Measurements from ENCODE around the gene FBXL13.
"Not testable (repeated sequence)": the region's sequence is repeated elsewhere in the genome, so short reads cannot be mapped to it uniquely, and the experiment has no call there.

Gene FBXL13

GRCh38 chr7:102806613-102807012 is 268.0 kb downstream of the FBXL13 start:
- Histone ChIP-seq H3K4me1 (ENCODE audit: control insufficient read depth in 5 of 5, insufficient read depth in 5 of 5, low read length in 5 of 5) (peaks cover 0 to 3% (median under 1%) of the 10 kb centered on the region in 5 donors), H3K27me3 (ENCODE audit: control insufficient read depth in 5 of 5, insufficient read depth in 4 of 5, low read length in 5 of 5) (no peaks in the 10 kb centered on the region), H3K27ac (ENCODE audit: low read depth, low read length) (no peak overlapping the region), H3K9ac (ENCODE audit: low read length in 5 of 5) (no peak overlapping the region), H3K36me3 (ENCODE audit: control insufficient read depth in 5 of 5, insufficient read depth in 5 of 5, low read length in 5 of 5) (peaks cover 0 to 11% (median 4%) of the 10 kb centered on the region in 5 donors), H3K9me3 (ENCODE audit: control insufficient read depth in 5 of 5, low read length in 5 of 5) (no peaks in the 10 kb centered on the region), H3K4me3 (ENCODE audit: low read depth in 1 of 5, low read length in 5 of 5) (no peak overlapping the region)

- not testable (repeated sequence) for H3K4me3 ChIP-seq (ENCODE audit: low read depth in 1 of 5, low read length in 5 of 5); H3K9me3 ChIP-seq (ENCODE audit: control insufficient read depth in 5 of 5, low read length in 5 of 5); H3K27me3 ChIP-seq (ENCODE audit: control insufficient read depth in 5 of 5, insufficient read depth in 4 of 5, low read length in 5 of 5); H3K4me1 ChIP-seq (ENCODE audit: control insufficient read depth in 5 of 5, insufficient read depth in 5 of 5, low read length in 5 of 5); H3K36me3 ChIP-seq (ENCODE audit: control insufficient read depth in 5 of 5, insufficient read depth in 5 of 5, low read length in 5 of 5); H3K9ac ChIP-seq (ENCODE audit: low read length in 5 of 5); H3K27ac ChIP-seq (ENCODE audit: low read depth, low read length)
These were observed 278.5 kb downstream of the FBXL13 start for GRCh38 chr7:102795987-102796595.

- not testable (repeated sequence) for H3K27ac ChIP-seq (ENCODE audit: low read depth, low read length); H3K9ac ChIP-seq (ENCODE audit: low read length in 5 of 5); H3K4me1 ChIP-seq (ENCODE audit: control insufficient read depth in 5 of 5, insufficient read depth in 5 of 5, low read length in 5 of 5); H3K4me3 ChIP-seq (ENCODE audit: low read depth in 1 of 5, low read length in 5 of 5); H3K9me3 ChIP-seq (ENCODE audit: control insufficient read depth in 5 of 5, low read length in 5 of 5); H3K27me3 ChIP-seq (ENCODE audit: control insufficient read depth in 5 of 5, insufficient read depth in 4 of 5, low read length in 5 of 5); H3K36me3 ChIP-seq (ENCODE audit: control insufficient read depth in 5 of 5, insufficient read depth in 5 of 5, low read length in 5 of 5)
These were observed 280.0 kb downstream of the FBXL13 start for GRCh38 chr7:102794567-102794966.

- H3K27ac ChIP-seq (ENCODE audit: low read depth, low read length), result not testable (repeated sequence)
These were observed 282.8 kb downstream of the FBXL13 start for GRCh38 chr7:102791831-102792230.

DNA sequence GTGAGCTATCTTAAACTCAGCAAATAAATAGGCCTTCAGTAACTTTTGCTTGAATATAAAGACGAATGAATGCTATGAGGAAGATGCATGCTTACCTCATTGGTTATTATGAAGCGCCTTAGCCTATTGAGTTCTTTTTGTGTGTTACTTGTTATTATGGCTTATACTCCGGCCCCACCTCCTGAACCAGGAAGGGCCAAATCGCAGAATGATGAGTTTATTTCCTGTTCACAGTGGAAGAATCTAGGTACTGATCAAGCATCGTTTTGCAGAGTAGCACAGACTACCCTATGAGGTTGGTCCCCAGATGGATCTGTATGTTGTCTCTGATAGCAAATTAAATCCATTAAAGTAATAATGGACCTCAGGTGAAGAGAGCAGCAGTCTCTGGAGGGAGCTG is 283.2 kb downstream of the FBXL13 start:
- not testable (repeated sequence) for H3K9ac ChIP-seq (ENCODE audit: low read length in 5 of 5); H3K4me3 ChIP-seq (ENCODE audit: low read depth in 1 of 5, low read length in 5 of 5); H3K27ac ChIP-seq (ENCODE audit: low read depth, low read length); H3K36me3 ChIP-seq (ENCODE audit: control insufficient read depth in 5 of 5, insufficient read depth in 5 of 5, low read length in 5 of 5); H3K27me3 ChIP-seq (ENCODE audit: control insufficient read depth in 5 of 5, insufficient read depth in 4 of 5, low read length in 5 of 5); H3K4me1 ChIP-seq (ENCODE audit: control insufficient read depth in 5 of 5, insufficient read depth in 5 of 5, low read length in 5 of 5); H3K9me3 ChIP-seq (ENCODE audit: control insufficient read depth in 5 of 5, low read length in 5 of 5)

More at GRCh38 chr7:102791831-102792230, 282.8 kb downstream of the FBXL13 start:
- not testable (repeated sequence) for H3K9me3 ChIP-seq (ENCODE audit: control insufficient read depth in 5 of 5, low read length in 5 of 5); H3K36me3 ChIP-seq (ENCODE audit: control insufficient read depth in 5 of 5, insufficient read depth in 5 of 5, low read length in 5 of 5); H3K4me1 ChIP-seq (ENCODE audit: control insufficient read depth in 5 of 5, insufficient read depth in 5 of 5, low read length in 5 of 5); H3K9ac ChIP-seq (ENCODE audit: low read length in 5 of 5); H3K27me3 ChIP-seq (ENCODE audit: control insufficient read depth in 5 of 5, insufficient read depth in 4 of 5, low read length in 5 of 5); H3K4me3 ChIP-seq (ENCODE audit: low read depth in 1 of 5, low read length in 5 of 5)

DNA sequence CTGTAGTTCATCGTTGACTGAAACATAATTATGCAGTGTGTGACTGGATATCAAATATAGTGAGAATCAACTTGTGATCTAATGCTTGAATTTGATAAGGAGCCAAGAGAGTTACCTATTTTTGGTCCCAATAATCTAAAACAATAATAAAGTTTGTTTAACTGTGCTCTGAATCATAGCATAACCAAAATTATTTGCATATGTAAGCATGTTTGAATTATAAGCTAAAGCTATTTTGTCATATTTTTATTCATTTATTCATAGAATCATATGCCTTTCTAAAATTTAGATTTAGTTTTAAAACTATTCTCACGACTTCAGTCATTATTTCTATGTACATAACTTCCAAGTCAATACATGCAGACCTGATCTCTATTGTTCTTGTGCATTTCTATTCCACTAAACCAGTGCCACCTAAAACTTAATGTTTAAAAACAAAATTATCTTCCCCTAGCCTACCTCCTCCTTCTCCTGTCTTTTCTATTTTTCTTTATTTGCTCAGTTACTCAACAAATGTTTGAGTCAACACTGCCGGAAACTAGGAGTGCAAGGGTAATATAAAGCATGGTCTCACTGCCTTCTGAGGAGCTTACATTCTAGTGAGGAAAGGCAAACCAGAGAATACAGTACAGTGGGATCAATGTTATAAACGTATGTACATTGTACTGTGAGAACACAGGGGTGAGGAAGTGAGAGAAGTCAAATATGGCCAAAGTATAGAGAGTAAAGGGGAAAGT is 284.1 kb downstream of the FBXL13 start:
- H3K9me3 ChIP-seq (ENCODE audit: control insufficient read depth in 5 of 5, low read length in 5 of 5); H3K36me3 ChIP-seq (ENCODE audit: control insufficient read depth in 5 of 5, insufficient read depth in 5 of 5, low read length in 5 of 5); H3K27me3 ChIP-seq (ENCODE audit: control insufficient read depth in 5 of 5, insufficient read depth in 4 of 5, low read length in 5 of 5); H3K9ac ChIP-seq (ENCODE audit: low read length in 5 of 5); H3K27ac ChIP-seq (ENCODE audit: low read depth, low read length); H3K4me3 ChIP-seq (ENCODE audit: low read depth in 1 of 5, low read length in 5 of 5); H3K4me1 ChIP-seq (ENCODE audit: control insufficient read depth in 5 of 5, insufficient read depth in 5 of 5, low read length in 5 of 5): not testable (repeated sequence)

DNA sequence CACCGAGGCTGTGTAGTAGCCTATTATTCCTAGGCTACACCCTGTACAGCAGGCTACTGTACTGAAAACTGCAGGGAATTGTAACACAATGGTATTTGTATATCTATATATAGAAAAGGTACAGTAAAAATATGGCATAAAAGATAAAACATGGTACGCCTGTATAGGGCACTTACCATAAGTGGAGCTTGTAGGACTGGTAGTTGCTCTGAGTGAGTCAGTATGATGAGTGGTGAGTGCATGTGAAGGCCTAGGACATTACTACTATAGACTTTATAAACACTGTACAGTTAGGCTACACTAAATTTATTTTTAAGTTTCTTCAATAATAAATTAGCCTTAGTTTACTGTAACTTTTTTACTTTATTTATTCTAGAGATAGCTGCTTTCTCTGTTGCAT is 285.8 kb downstream of the FBXL13 start:
- not testable (repeated sequence) for H3K27me3 ChIP-seq (ENCODE audit: control insufficient read depth in 5 of 5, insufficient read depth in 4 of 5, low read length in 5 of 5); H3K27ac ChIP-seq (ENCODE audit: low read depth, low read length); H3K9ac ChIP-seq (ENCODE audit: low read length in 5 of 5); H3K36me3 ChIP-seq (ENCODE audit: control insufficient read depth in 5 of 5, insufficient read depth in 5 of 5, low read length in 5 of 5); H3K4me1 ChIP-seq (ENCODE audit: control insufficient read depth in 5 of 5, insufficient read depth in 5 of 5, low read length in 5 of 5); H3K4me3 ChIP-seq (ENCODE audit: low read depth in 1 of 5, low read length in 5 of 5); H3K9me3 ChIP-seq (ENCODE audit: control insufficient read depth in 5 of 5, low read length in 5 of 5)

DNA sequence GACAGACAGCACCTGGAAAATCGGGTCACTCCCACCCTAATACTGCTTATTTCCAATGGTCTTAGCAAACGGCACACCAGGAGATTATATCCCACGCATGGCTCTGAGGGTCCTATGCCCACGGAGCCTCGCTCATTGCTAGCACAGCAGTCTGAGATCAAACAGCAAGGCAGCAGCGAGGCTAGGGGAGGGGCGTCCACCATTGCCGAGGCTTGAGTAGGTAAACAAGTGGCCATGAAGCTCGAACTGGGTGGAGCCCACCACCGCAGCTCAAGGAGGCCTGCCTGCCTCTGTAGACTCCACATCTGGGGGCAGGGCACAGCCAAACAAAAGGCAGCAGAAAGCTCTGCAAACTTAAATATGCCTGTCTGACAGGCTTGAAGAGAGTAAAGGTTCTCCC is 293.7 kb downstream of the FBXL13 start:
- not testable (repeated sequence) for H3K4me1 ChIP-seq (ENCODE audit: control insufficient read depth in 5 of 5, insufficient read depth in 5 of 5, low read length in 5 of 5); H3K27ac ChIP-seq (ENCODE audit: low read depth, low read length); H3K36me3 ChIP-seq (ENCODE audit: control insufficient read depth in 5 of 5, insufficient read depth in 5 of 5, low read length in 5 of 5); H3K9ac ChIP-seq (ENCODE audit: low read length in 5 of 5); H3K4me3 ChIP-seq (ENCODE audit: low read depth in 1 of 5, low read length in 5 of 5); H3K27me3 ChIP-seq (ENCODE audit: control insufficient read depth in 5 of 5, insufficient read depth in 4 of 5, low read length in 5 of 5); H3K9me3 ChIP-seq (ENCODE audit: control insufficient read depth in 5 of 5, low read length in 5 of 5)

DNA sequence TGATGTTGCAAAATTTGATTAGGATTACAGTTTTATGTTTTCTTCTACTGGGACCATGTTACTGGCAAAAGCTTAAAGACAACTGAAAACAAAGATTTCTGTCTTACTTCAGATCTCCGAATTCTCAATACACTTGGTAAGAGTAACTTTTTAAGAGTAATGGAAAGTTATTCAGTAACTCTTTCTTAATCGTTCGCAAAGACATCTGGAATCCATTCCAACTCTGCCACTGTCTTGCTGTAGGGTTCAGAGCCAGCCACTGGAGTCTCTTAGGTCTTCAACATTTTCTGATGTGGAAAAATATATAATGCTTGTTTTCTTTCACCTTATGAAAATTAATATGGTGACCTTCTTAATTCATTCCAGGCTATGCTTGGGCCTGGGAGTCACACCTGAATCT is 295.9 kb downstream of the FBXL13 start:
- H3K4me3 ChIP-seq (ENCODE audit: low read depth in 1 of 5, low read length in 5 of 5); H3K4me1 ChIP-seq (ENCODE audit: control insufficient read depth in 5 of 5, insufficient read depth in 5 of 5, low read length in 5 of 5); H3K9me3 ChIP-seq (ENCODE audit: control insufficient read depth in 5 of 5, low read length in 5 of 5); H3K9ac ChIP-seq (ENCODE audit: low read length in 5 of 5); H3K27me3 ChIP-seq (ENCODE audit: control insufficient read depth in 5 of 5, insufficient read depth in 4 of 5, low read length in 5 of 5); H3K36me3 ChIP-seq (ENCODE audit: control insufficient read depth in 5 of 5, insufficient read depth in 5 of 5, low read length in 5 of 5); H3K27ac ChIP-seq (ENCODE audit: low read depth, low read length): not testable (repeated sequence)

- H3K9ac ChIP-seq (ENCODE audit: low read length in 5 of 5); H3K4me3 ChIP-seq (ENCODE audit: low read depth in 1 of 5, low read length in 5 of 5); H3K4me1 ChIP-seq (ENCODE audit: control insufficient read depth in 5 of 5, insufficient read depth in 5 of 5, low read length in 5 of 5); H3K27ac ChIP-seq (ENCODE audit: low read depth, low read length); H3K36me3 ChIP-seq (ENCODE audit: control insufficient read depth in 5 of 5, insufficient read depth in 5 of 5, low read length in 5 of 5); H3K9me3 ChIP-seq (ENCODE audit: control insufficient read depth in 5 of 5, low read length in 5 of 5); H3K27me3 ChIP-seq (ENCODE audit: control insufficient read depth in 5 of 5, insufficient read depth in 4 of 5, low read length in 5 of 5): not testable (repeated sequence)
These were observed 298.4 kb downstream of the FBXL13 start for GRCh38 chr7:102776217-102776616.

All from subcutaneous abdominal adipose tissue (tissue), 5 donors.